B cell (primary cell): ENCODE results near the gene SFXN1.

ENCODE experiments used
- CTCF ChIP-seq: fragments of 200-600 bp; IDR thresholded peaks from one replicate; pipeline ENCODE4 v1.8.0; 2022; ENCODE audit warnings: antibody characterized with exemption, mild to moderate bottlenecking
- EZH2 ChIP-seq: IDR thresholded peaks from 2 replicates; pipeline ENCODE4 v1.6.1; 2012; ENCODE audit warnings: borderline replicate concordance, low read depth, mild to moderate bottlenecking, moderate library complexity, low read length; ENCODE audit not compliant: insufficient read depth, poor library complexity, severe bottlenecking

DNA sequence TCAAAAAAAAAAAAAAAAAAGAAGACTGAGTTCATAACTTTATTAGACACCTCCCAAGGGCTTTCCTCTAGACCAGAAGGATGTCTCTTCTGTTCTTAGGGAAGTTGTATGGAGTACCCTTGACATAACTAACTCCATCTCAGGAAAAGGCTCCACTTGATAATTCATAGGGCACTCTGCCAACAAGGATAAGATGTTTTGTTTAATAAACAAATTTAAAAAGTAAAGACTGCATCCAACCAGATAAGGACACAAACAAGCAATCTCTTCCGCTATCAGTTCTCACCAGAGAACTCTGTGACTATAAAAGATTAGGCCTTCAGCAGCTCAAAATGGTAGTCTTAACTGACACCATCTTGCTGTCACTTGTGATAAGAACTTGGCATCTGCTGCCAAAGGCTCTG lies 65.8 kb downstream of the SFXN1 start:
- no peak for TF ChIP-seq EZH2
- TF ChIP-seq CTCF: no peak
